Fibroblast of lung (primary cell): ENCODE results near the gene PHTF1.

ENCODE experiments used
- CTCF ChIP-seq, 2 donors: IDR thresholded peaks in 1 of 2; conservative IDR thresholded peaks in 1 of 2; 1 replicate in 1 of 2; 2 replicates in 1 of 2; pipeline ENCODE4 v1.5.1; 2011 to 2012; ENCODE audit warnings: low read length in 2 of 2, control low read depth in 1 of 2, inconsistent platforms in 1 of 2, low read depth in 1 of 2, mild to moderate bottlenecking in 1 of 2
- EZH2 ChIP-seq: IDR thresholded peaks from 2 replicates; pipeline ENCODE4 v1.5.1; 2012; ENCODE audit warnings: low read length, control low read depth, mild to moderate bottlenecking; ENCODE audit errors: missing control alignments

GRCh38 chr1:113663165-113663951, 95.9 kb downstream of the PHTF1 start:
- TF ChIP-seq CTCF (conservative IDR thresholded peaks at IDR 0.05 in 1 of 2, IDR thresholded peaks at IDR 0.05 in 1 of 2; ENCODE audit: low read depth in 1 of 2, low read length in 2 of 2) (no peak), EZH2 (no peak)
